ENCODE data around the gene KRT84. TPM values are rescaled to one million over a fixed set of nuclear protein-coding genes. Genes with fewer than 3 reads are reported as not detected.
"Not testable (repeated sequence)": the region's sequence is repeated elsewhere in the genome, so short reads cannot be mapped to it uniquely, and the experiment has no call there.

Gene KRT84
- polyA plus RNA-seq, 3 donors = not detected

DNA sequence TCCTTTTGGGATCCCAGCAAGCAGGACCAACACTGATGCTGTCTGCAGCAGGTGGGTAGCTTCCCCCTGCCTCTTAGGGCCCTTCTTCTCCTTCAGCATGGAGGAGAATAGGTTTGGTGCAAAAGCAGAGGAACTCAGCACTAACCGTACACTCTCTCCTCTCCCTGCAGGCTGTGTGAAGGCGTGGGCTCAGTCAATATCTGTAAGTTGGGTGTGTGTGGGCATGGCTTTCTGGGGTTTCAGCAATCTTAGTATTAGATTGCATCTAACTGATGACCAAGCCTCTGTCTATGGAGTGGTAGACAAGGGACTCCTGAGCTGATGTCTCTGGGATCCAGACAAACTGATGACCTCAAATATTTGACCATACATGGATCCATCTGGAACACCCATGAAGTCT, 32.5 kb downstream of the KRT84 start:
- 66 to 91% (median 83%) methylated on average over 2 of the region's 2 CpGs for WGBS, 3 donors
- no peak overlapping the region for H3K27ac ChIP-seq (ENCODE audit: low read depth, low read length)

DNA sequence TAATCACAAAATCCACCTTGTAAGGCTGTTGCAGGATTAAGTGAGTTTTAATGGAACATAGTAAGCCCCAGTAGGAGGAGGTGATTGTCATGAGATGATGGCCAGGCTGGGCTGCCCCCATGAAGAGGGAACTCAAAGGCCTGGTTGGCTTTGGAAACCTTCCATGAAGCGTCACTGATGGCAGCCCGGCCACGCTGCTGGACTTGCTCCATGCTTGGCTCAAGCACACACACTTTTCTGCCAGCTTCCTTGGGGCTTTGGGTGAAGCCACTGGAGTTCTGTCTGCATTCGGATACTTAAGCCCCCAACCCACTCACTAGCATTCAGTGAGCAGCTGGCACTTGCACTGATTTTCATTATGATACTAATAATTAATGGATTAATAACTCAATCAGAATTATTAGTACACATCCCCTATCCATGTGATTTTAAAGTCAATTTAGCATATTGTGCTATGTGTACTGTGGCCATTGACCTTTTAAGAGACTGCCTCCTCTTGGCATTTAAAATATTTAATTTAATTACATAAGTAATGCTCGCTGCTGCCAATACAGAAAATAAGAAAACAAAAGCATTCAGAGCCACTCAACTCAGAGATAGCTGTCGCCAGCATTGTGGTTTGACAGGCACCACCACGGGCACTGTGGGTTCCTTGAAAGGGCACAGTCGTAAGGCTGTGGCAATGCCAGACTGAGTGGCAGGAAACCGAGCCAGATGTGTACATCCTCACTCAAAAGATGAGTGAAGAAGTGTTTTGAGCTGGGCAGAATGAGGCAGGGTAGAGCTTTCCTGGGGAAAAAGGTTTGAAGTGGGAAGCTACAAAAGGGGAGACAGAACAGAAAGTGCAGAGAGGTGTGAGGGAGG, 34.0 kb downstream of the KRT84 start:
- H3K27ac ChIP-seq (ENCODE audit: low read depth, low read length) = no peak overlapping the region
- WGBS, 3 donors = 35 to 49% (median 40%) methylated on average over 9 of the region's 9 CpGs

GRCh38 chr12:52350786-52351185, 34.7 kb downstream of the KRT84 start:
- 96 to 97% (median 96%) methylated on average over 5 of the region's 5 CpGs for WGBS, 3 donors
- H3K27ac ChIP-seq (ENCODE audit: low read depth, low read length) = no peak overlapping the region

DNA sequence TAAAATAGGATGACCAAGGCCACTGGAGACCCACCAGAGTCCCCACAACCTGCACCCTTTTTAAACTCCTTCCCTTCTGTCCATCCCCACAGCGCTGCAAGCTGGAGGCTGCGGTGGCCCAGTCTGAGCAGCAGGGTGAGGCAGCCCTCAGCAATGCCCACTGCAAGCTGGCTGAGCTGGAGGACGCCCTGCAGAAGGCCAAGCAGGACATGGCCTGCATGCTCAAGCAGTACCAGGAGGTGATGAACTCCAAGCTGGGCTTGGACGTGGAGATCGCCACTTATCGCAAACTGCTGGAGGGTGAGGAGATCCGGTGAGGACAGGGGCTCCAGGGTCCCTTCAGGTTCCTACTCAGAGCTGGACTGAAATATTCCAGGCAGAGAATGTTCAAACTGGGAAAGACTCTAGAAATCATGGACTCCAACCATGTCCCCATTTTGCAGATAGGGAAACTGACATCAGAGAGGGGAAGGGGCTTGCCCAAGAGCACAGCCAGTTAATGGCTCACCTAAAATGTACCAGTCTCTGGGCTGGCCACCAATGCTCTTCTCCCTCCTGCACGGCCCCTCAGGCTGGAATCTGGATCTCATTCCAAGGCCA, 35.3 kb downstream of the KRT84 start:
- WGBS, 3 donors = 92 to 99% (median 92%) methylated on average over 8 of the region's 8 CpGs
- no peak overlapping the region for H3K27ac ChIP-seq (ENCODE audit: low read depth, low read length)

DNA sequence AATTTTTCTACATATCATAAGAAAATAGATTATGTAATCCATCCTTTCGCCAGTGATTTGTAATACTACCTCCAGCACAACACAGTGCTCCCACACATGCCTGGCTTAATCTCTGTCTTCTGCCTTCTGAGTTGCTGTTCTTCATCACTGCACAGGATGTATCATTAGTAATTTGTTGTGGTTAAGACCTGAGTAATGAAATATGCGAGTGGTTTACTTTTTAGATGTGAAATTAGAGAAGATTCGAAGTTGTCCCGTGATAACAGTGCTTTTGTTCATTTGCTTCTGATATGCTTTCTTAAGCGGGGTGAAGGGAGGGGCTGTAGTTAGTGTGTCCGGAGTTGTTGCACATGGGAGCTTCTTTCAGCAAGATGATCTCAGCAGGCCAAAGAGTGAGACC, 36.3 kb downstream of the KRT84 start:
- no peak overlapping the region for H3K27ac ChIP-seq (ENCODE audit: low read depth, low read length)
- WGBS, 3 donors = 51 to 77% (median 55%) methylated on average over 6 of the region's 6 CpGs

- H3K27ac ChIP-seq (ENCODE audit: low read depth, low read length) = no peak overlapping the region
Measured at GRCh38 chr12:52347551-52348510, 37.6 kb downstream of the KRT84 start.

GRCh38 chr12:52347016-52347415, 38.4 kb downstream of the KRT84 start:
- H3K27ac ChIP-seq (ENCODE audit: low read depth, low read length) = no peak overlapping the region
- 73 to 84% (median 75%) methylated on average over 9 of the region's 9 CpGs for WGBS, 3 donors

More at GRCh38 chr12:52347551-52348510, 37.6 kb downstream of the KRT84 start:
- 66 to 80% (median 76%) methylated on average over 16 of the region's 16 CpGs for WGBS, 3 donors

DNA sequence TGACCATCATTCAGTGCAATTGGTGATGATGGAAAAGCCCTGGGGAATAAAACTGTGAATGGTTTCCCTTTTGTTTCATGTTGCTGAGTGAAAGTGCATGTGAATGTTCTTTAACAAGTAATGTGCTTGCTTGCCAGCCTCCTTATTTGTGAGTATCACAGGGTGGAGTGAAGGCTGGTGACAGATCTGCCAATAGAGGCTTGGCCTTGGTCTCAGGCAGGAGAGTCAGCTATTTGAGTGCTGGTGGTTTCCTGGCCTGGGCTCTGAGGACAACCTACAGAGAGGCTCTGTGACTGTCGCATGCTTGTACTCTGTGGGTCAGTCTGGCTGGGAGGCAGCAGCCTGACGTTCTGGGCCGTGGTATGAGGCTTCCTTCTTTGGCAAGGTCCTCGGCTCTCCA, 38.9 kb downstream of the KRT84 start:
- no peak overlapping the region for H3K27ac ChIP-seq (ENCODE audit: low read depth, low read length)
- 31 to 49% (median 41%) methylated on average over 4 of the region's 4 CpGs for WGBS, 3 donors

GRCh38 chr12:52345041-52345440, 40.4 kb downstream of the KRT84 start:
- H3K27ac ChIP-seq (ENCODE audit: low read depth, low read length) = not testable (repeated sequence)
- 80 to 94% (median 89%) methylated on average over 8 of the region's 8 CpGs for WGBS, 3 donors

GRCh38 chr12:52344111-52344510, 41.3 kb downstream of the KRT84 start:
- H3K27ac ChIP-seq (ENCODE audit: low read depth, low read length) = no peak overlapping the region
- WGBS, 3 donors = 93 to 96% (median 94%) methylated on average over 12 of the region's 12 CpGs

GRCh38 chr12:52343550-52343949, 41.9 kb downstream of the KRT84 start:
- 70 to 92% (median 76%) methylated on average over 2 of the region's 2 CpGs for WGBS, 3 donors
- no peak overlapping the region for H3K27ac ChIP-seq (ENCODE audit: low read depth, low read length)

- no peak overlapping the region for H3K27ac ChIP-seq (ENCODE audit: low read depth, low read length)
- WGBS, 3 donors = 82 to 93% (median 83%) methylated on average over 2 of the region's 2 CpGs
Measured at GRCh38 chr12:52342781-52343490, 42.5 kb downstream of the KRT84 start.

- WGBS, 3 donors = 92 to 94% (median 93%) methylated on average over 14 of the region's 14 CpGs
Measured at GRCh38 chr12:52341066-52341580, 44.3 kb downstream of the KRT84 start.

DNA sequence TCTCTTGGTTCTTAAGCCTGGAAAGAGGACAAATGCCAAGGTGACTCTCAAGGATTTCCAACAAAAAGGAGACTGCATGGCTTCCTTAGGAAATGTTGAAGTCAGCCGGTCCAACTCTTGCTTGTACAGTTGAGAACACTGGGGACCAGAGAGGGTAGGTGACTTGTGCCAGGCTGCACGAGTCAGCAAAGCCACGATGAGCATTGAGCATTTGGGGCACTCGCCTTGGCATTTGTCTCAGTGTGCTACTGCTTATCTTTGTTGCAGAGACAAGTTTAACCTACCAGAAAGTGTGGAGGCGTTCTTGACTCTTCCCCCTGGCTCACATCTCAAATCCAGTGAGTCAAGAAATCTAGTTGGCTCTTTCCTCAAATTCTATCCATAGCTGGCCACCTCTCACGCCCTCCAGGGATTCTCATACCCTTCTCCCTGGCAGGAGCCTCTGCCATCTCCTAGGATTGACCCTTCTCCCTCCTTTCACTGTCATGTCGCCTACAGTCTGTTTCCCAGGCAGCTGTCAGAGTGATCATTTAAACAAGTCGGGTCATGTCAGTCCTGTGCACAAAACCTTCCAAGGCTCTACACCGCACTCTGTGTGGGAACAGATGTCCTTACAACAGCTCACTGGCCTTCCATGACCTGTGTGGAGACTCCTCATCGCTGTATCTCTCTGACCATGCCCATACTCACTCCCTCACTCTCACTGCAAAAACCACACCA, 47.1 kb downstream of the KRT84 start:
- 78 to 85% (median 84%) methylated on average over 10 of the region's 10 CpGs for WGBS, 3 donors
- no peak overlapping the region for H3K27ac ChIP-seq (ENCODE audit: low read depth, low read length)

More at GRCh38 chr12:52341066-52341580, 44.3 kb downstream of the KRT84 start:
- H3K27ac ChIP-seq (ENCODE audit: low read depth, low read length) = no peak overlapping the region

DNA sequence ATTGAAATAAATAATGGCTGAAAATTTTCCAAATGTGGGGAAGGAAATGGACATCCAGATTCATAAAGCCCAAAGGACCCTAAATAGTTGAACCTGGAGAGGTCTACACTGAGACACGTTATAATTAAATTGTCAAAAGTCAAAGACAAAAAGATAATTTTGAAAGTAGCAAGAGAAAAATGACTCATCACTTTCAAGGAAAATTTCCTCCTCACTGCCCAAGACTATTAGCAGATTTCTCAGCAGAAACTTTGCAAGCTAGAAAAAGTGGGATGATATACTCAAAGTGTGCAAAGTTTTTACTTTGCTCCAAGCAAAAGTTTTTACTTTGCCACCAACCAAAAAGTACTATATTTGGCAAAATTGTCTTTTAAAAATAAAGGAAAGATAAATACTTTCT, 48.4 kb downstream of the KRT84 start:
- 39 to 74% (median 57%) methylated on average over 1 of the region's 1 CpG for WGBS, 3 donors
- no peak overlapping the region for H3K27ac ChIP-seq (ENCODE audit: low read depth, low read length)

DNA sequence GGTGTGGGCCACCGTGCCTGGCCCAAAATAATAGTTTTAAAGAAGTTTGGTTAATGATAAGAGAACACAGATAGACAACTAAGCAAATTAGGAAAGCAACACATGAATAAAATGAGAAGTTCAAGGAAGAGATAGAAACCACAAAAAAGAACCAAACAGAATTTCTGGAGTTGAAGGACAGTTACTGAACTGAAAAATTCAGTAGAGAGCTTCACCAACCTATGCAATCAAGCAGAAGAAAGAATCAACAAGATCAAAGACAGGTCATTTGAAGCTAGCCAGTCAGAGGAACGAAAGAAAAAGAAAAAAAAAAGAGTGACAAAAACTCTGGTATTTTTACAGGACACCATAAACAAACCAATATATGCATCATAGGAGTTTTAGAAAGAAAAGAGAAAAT, 48.8 kb downstream of the KRT84 start:
- WGBS, 3 donors = 59 to 86% (median 84%) methylated on average over 2 of the region's 2 CpGs
- H3K27ac ChIP-seq (ENCODE audit: low read depth, low read length) = no peak overlapping the region

DNA sequence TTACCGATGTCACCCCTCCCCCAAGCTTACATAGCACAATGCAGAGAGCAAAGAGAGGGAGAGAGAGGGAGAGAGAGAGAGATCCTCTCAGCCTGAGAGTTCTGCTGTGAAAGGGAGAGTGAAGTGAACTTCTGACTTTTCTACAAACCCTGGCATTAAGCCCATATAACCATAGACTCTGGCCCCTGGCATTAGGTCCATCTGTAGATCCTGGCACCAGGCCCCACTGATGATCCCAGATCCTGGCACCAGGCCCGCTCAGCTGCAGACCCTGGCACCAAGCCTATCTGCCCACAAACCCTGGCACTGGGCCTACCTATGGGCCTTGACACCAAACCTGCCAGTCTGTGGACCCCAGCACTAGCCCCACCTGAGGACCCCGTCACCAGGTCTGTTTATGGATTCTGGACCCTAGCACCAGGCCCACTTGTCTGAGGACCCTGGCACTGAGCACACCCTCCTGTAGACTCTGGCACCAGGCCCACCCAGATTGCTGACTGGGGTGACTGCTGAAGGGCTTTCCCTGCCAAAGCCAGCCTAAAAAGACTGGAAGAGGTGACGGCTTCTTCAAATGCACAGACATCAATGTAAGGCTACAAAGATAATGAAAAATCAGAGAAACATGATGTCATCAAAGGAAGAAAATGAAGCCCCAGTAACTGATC, 49.7 kb downstream of the KRT84 start:
- H3K27ac ChIP-seq (ENCODE audit: low read depth, low read length) = no peak overlapping the region
- WGBS, 3 donors = 64 to 86% (median 84%) methylated on average over 4 of the region's 4 CpGs

All from adipose tissue (tissue), 3 donors.